GM21367 (cell line): ENCODE data around the gene SSTR5.
"Not testable (repeated sequence)": the region's sequence is repeated elsewhere in the genome, so short reads cannot be mapped to it uniquely, and the experiment has no call there.

Experiments used
- ATAC-seq: cut with Tn5 transposase; IDR thresholded peaks from one replicate; pipeline ENCODE4 v1.9.1; 2021; ENCODE audit not compliant: unreplicated experiment

Gene SSTR5

GRCh38 chr16:1090620-1091587 lies 18.4 kb downstream of the SSTR5 start:
- no peak for ATAC-seq

- ATAC-seq, result no peak
Observed at GRCh38 chr16:1091992-1092552, 19.5 kb downstream of the SSTR5 start.

GRCh38 chr16:1092685-1093283 lies 20.2 kb downstream of the SSTR5 start:
- not testable (repeated sequence) for ATAC-seq

GRCh38 chr16:1093284-1094123 lies 21.0 kb downstream of the SSTR5 start:
- no peak for ATAC-seq

GRCh38 chr16:1094124-1094479 lies 21.6 kb downstream of the SSTR5 start:
- ATAC-seq, result no peak

GRCh38 chr16:1094601-1095449 lies 22.3 kb downstream of the SSTR5 start:
- ATAC-seq, result no peak

- no peak for ATAC-seq
Observed at GRCh38 chr16:1095450-1096168, 23.1 kb downstream of the SSTR5 start.

GRCh38 chr16:1096169-1097082 lies 23.9 kb downstream of the SSTR5 start, which contains the start of gene C1QTNF8:
TSS of gene C1QTNF8 (minus strand) at chr16:1096244. CDS start at chr16:1094922, 1,322 bp downstream.
- no peak for ATAC-seq

- ATAC-seq, result no peak
Observed at GRCh38 chr16:1097156-1097555, 24.6 kb downstream of the SSTR5 start.

GRCh38 chr16:1097800-1098199 lies 25.3 kb downstream of the SSTR5 start:
- no peak for ATAC-seq

GRCh38 chr16:1098266-1098991 lies 25.9 kb downstream of the SSTR5 start:
- ATAC-seq, result no peak

- no peak for ATAC-seq
Observed at GRCh38 chr16:1099189-1100083, 26.9 kb downstream of the SSTR5 start.

GRCh38 chr16:1100084-1100800 lies 27.7 kb downstream of the SSTR5 start:
- ATAC-seq, result no peak

- no peak for ATAC-seq
Observed at GRCh38 chr16:1101133-1101532, 28.6 kb downstream of the SSTR5 start.

GRCh38 chr16:1101573-1102332 lies 29.2 kb downstream of the SSTR5 start:
- no peak for ATAC-seq
